ENCODE results near the gene PIK3C3.

DNA sequence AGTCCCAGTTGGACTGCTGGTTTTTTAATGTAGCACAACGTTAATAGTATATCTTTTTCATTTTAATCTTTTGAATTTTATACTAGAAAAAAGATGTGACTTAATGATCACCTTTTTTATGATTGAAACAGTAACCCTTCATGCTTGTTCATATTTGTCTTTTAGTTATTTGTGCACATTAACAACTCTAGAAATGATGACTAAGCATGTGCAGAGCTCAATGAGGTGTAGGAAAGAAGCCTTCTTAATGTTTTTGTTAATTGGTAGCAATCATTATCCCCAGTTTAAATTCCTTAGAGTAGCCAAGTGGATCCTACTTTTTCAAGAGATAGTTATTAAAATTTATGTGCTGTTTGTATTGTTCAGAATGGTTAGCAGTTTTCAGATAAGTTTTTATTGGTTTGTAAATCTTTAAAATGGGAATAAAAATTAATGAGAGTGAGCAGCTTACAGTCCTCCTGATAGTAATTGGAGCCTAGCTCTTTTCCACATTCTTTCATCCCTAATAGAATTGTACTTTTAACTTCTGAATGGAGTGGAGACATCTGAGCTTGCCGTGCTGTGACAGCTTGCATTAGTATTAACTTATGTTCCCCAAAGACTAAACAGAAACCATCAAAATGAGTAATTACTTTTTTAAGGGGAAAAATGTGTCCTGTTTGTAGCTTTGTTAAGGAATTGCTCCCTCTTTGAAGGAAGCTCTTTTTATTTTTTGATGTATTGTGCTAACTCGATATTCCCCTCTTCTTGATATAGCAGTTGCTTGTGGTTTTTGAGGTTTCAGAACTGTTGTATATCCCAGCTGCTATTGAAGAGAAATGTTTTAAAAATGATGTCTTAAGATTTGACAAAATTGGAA lies 17.3 kb downstream of the PIK3C3 start:
- TF ChIP-seq, protein P1, sequence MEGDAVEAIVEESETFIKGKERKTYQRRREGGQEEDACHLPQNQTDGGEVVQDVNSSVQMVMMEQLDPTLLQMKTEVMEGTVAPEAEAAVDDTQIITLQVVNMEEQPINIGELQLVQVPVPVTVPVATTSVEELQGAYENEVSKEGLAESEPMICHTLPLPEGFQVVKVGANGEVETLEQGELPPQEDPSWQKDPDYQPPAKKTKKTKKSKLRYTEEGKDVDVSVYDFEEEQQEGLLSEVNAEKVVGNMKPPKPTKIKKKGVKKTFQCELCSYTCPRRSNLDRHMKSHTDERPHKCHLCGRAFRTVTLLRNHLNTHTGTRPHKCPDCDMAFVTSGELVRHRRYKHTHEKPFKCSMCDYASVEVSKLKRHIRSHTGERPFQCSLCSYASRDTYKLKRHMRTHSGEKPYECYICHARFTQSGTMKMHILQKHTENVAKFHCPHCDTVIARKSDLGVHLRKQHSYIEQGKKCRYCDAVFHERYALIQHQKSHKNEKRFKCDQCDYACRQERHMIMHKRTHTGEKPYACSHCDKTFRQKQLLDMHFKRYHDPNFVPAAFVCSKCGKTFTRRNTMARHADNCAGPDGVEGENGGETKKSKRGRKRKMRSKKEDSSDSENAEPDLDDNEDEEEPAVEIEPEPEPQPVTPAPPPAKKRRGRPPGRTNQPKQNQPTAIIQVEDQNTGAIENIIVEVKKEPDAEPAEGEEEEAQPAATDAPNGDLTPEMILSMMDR (IDR thresholded peaks at IDR 0.05): no peak
- TF ChIP-seq POLR2A (IDR thresholded peaks at IDR 0.05): no peak

Data from right lobe of liver (tissue), 4 donors.